IPS-18a (cell line): ENCODE data around the gene CALHM5.
A peak's percentile ranks its signal among the peaks of the same experiment; 100 is the strongest.

Experiments
- H3K27ac ChIP-seq: one replicate; pipeline ENCODE4 v1.5.1; 2013; ENCODE audit warnings: low read length
- H3K27me3 ChIP-seq: one replicate; pipeline ENCODE4 v1.6.1; 2013; ENCODE audit warnings: mild to moderate bottlenecking, low read length; ENCODE audit not compliant: control insufficient read depth, insufficient read depth
- H3K36me3 ChIP-seq: one replicate; pipeline ENCODE4 v1.6.1; 2013; ENCODE audit warnings: low read depth, low read length; ENCODE audit not compliant: control insufficient read depth
- H3K4me1 ChIP-seq: one replicate; pipeline ENCODE4 v1.6.1; 2013; ENCODE audit warnings: low read depth, low read length; ENCODE audit not compliant: control insufficient read depth
- H3K4me3 ChIP-seq: one replicate; pipeline ENCODE4 v1.5.1; 2013; ENCODE audit warnings: low read length
- H3K9ac ChIP-seq: one replicate; pipeline ENCODE4 v1.6.1; 2013; ENCODE audit warnings: mild to moderate bottlenecking, low read length, moderate library complexity
- H3K9me3 ChIP-seq: one replicate; pipeline ENCODE4 v1.6.1; 2013; ENCODE audit warnings: low read depth, low read length; ENCODE audit not compliant: control insufficient read depth

Gene CALHM5

GRCh38 chr6:116511424-116512110 lies at the start of gene CALHM5:
Gene CALHM5, plus strand, starts transcription at chr6:116511639. Its CDS starts 58 bp downstream, at chr6:116511697.
- H3K27me3 ChIP-seq: no peaks in the 10 kb centered on the region
- peak within 1 kb of the TSS; percentile 20 for H3K9ac ChIP-seq
- no peak within 1 kb of the TSS for H3K4me3 ChIP-seq
- H3K4me1 ChIP-seq: peaks cover 8% of the 10 kb centered on the region
- H3K9me3 ChIP-seq: no peaks in the 10 kb centered on the region
- H3K27ac ChIP-seq: peak within 1 kb of the TSS; percentile 27
- no peaks in the 10 kb centered on the region for H3K36me3 ChIP-seq

- Histone ChIP-seq H3K27me3 (peaks cover 48% of the 10 kb centered on the region), H3K4me1 (peaks cover 13% of the 10 kb centered on the region), H3K4me3 (peak overlapping the region; percentile 60), H3K36me3 (no peaks in the 10 kb centered on the region), H3K27ac (no peak overlapping the region), H3K9me3 (no peaks in the 10 kb centered on the region), H3K9ac (peak overlapping the region; percentile 42)
Observed at GRCh38 chr6:116461932-116462885, 49.2 kb upstream of the CALHM5 start.

GRCh38 chr6:116463301-116463700 lies 48.1 kb upstream of the CALHM5 start:
- Histone ChIP-seq H3K4me1 (peaks cover 13% of the 10 kb centered on the region), H3K27ac (no peak overlapping the region), H3K4me3 (no peak overlapping the region), H3K9me3 (no peaks in the 10 kb centered on the region), H3K9ac (no peak overlapping the region), H3K27me3 (peaks cover 48% of the 10 kb centered on the region), H3K36me3 (no peaks in the 10 kb centered on the region)

- Histone ChIP-seq H3K9me3 (no peaks in the 10 kb centered on the region), H3K36me3 (no peaks in the 10 kb centered on the region), H3K27me3 (peaks cover 39% of the 10 kb centered on the region), H3K9ac (no peak overlapping the region), H3K4me3 (no peak overlapping the region), H3K27ac (no peak overlapping the region), H3K4me1 (peaks cover 13% of the 10 kb centered on the region)
Observed at GRCh38 chr6:116465246-116465645, 46.2 kb upstream of the CALHM5 start.

- H3K36me3 ChIP-seq: no peaks in the 10 kb centered on the region
- peaks cover 13% of the 10 kb centered on the region for H3K4me1 ChIP-seq
- no peak overlapping the region for H3K9ac ChIP-seq
- H3K27me3 ChIP-seq: peaks cover 21% of the 10 kb centered on the region
- H3K9me3 ChIP-seq: no peaks in the 10 kb centered on the region
- H3K4me3 ChIP-seq: no peak overlapping the region
- no peak overlapping the region for H3K27ac ChIP-seq
Observed at GRCh38 chr6:116467096-116467495, 44.3 kb upstream of the CALHM5 start.

- H3K27me3 ChIP-seq: peaks cover 16% of the 10 kb centered on the region
- peaks cover 11% of the 10 kb centered on the region for H3K4me1 ChIP-seq
- H3K9ac ChIP-seq: no peak overlapping the region
- no peak overlapping the region for H3K4me3 ChIP-seq
- H3K36me3 ChIP-seq: no peaks in the 10 kb centered on the region
- no peak overlapping the region for H3K27ac ChIP-seq
- H3K9me3 ChIP-seq: no peaks in the 10 kb centered on the region
Observed at GRCh38 chr6:116467514-116467913, 43.9 kb upstream of the CALHM5 start.

- Histone ChIP-seq H3K9me3 (no peaks in the 10 kb centered on the region), H3K9ac (no peak overlapping the region), H3K36me3 (no peaks in the 10 kb centered on the region), H3K4me3 (no peak overlapping the region), H3K4me1 (peaks cover 8% of the 10 kb centered on the region), H3K27me3 (peaks cover 9% of the 10 kb centered on the region), H3K27ac (no peak overlapping the region)
Observed at GRCh38 chr6:116468293-116468692, 43.1 kb upstream of the CALHM5 start.

- H3K27ac ChIP-seq: no peak overlapping the region
- no peaks in the 10 kb centered on the region for H3K9me3 ChIP-seq
- no peak overlapping the region for H3K9ac ChIP-seq
- no peaks in the 10 kb centered on the region for H3K27me3 ChIP-seq
- no peaks in the 10 kb centered on the region for H3K4me1 ChIP-seq
- no peak overlapping the region for H3K4me3 ChIP-seq
- H3K36me3 ChIP-seq: no peaks in the 10 kb centered on the region
Observed at GRCh38 chr6:116471531-116471930, 39.9 kb upstream of the CALHM5 start.

GRCh38 chr6:116472706-116473105 lies 38.7 kb upstream of the CALHM5 start:
- H3K9me3 ChIP-seq: no peaks in the 10 kb centered on the region
- H3K36me3 ChIP-seq: no peaks in the 10 kb centered on the region
- H3K27ac ChIP-seq: no peak overlapping the region
- H3K27me3 ChIP-seq: no peaks in the 10 kb centered on the region
- no peak overlapping the region for H3K4me3 ChIP-seq
- no peaks in the 10 kb centered on the region for H3K4me1 ChIP-seq
- H3K9ac ChIP-seq: no peak overlapping the region

- Histone ChIP-seq H3K4me3 (no peak overlapping the region), H3K27ac (no peak overlapping the region), H3K9me3 (no peaks in the 10 kb centered on the region), H3K4me1 (no peaks in the 10 kb centered on the region), H3K9ac (no peak overlapping the region), H3K36me3 (no peaks in the 10 kb centered on the region), H3K27me3 (no peaks in the 10 kb centered on the region)
Observed at GRCh38 chr6:116475141-116475540, 36.3 kb upstream of the CALHM5 start.

- H3K4me3 ChIP-seq: no peak overlapping the region
- no peaks in the 10 kb centered on the region for H3K36me3 ChIP-seq
- no peaks in the 10 kb centered on the region for H3K4me1 ChIP-seq
- no peaks in the 10 kb centered on the region for H3K27me3 ChIP-seq
- H3K9ac ChIP-seq: no peak overlapping the region
- H3K27ac ChIP-seq: no peak overlapping the region
- no peaks in the 10 kb centered on the region for H3K9me3 ChIP-seq
Observed at GRCh38 chr6:116476002-116476678, 35.3 kb upstream of the CALHM5 start.
